Limb (tissue), 2 donors: ENCODE measurements around the gene PDE4C.

Experiments used
- DNase-seq, 2 donors: peaks; one replicate each; pipeline ENCODE4 v3.0.0-alpha.2; 2016; ENCODE audit errors: extremely low spot score in 2 of 2

Gene PDE4C

GRCh38 chr19:18254546-18255503 lies 28.6 kb upstream of the PDE4C start:
- DNase-seq, result no peak

- no peak for DNase-seq
Observed at GRCh38 chr19:18253716-18254115, 27.5 kb upstream of the PDE4C start.

- DNase-seq, result no peak
Observed at GRCh38 chr19:18253130-18253529, 26.9 kb upstream of the PDE4C start.

- no peak for DNase-seq
Observed at GRCh38 chr19:18252370-18252717, 26.1 kb upstream of the PDE4C start.

- peak; percentile 74 to 86 for DNase-seq
Observed at GRCh38 chr19:18251587-18252369, 25.5 kb upstream of the PDE4C start.

- no peak for DNase-seq
Observed at GRCh38 chr19:18249834-18250233, 23.6 kb upstream of the PDE4C start.

- DNase-seq, result no peak
Observed at GRCh38 chr19:18245297-18245696, 19.1 kb upstream of the PDE4C start.

GRCh38 chr19:18239303-18239702 lies 13.1 kb upstream of the PDE4C start:
- no peak for DNase-seq

- DNase-seq, result no peak
Observed at GRCh38 chr19:18234194-18234593, 8.0 kb upstream of the PDE4C start.

GRCh38 chr19:18233224-18233825 lies 7.1 kb upstream of the PDE4C start:
- DNase-seq, result peak in 1 of 2 donors; percentile 68

- DNase-seq, result no peak
Observed at GRCh38 chr19:18232540-18233223, 6.4 kb upstream of the PDE4C start.

- DNase-seq, result no peak
Observed at GRCh38 chr19:18231775-18232174, 5.5 kb upstream of the PDE4C start.

GRCh38 chr19:18230941-18231734 lies 4.9 kb upstream of the PDE4C start:
- DNase-seq, result no peak

- DNase-seq, result no peak
Observed at GRCh38 chr19:18229915-18230314, 3.7 kb upstream of the PDE4C start.

- no peak for DNase-seq
Observed at GRCh38 chr19:18229474-18229873, 3.2 kb upstream of the PDE4C start.

GRCh38 chr19:18227781-18228271 lies 1.6 kb upstream of the PDE4C start:
- no peak for DNase-seq

- DNase-seq, result no peak
Observed at GRCh38 chr19:18226956-18227780, 930 bp upstream of the PDE4C start.

- DNase-seq, result no peak
Observed at GRCh38 chr19:18225355-18225701, 910 bp downstream of the PDE4C start.

- DNase-seq, result peak; percentile 94 to 97
Observed at GRCh38 chr19:18224525-18225354, 1.5 kb downstream of the PDE4C start.
